A673 (cell line): Measurements from ENCODE around the gene CD276.

Source experiments
- CTCF ChIP-seq: fragments of 300-800, 200-600 bp; sonication (generic); conservative IDR thresholded peaks from 2 replicates; pipeline ENCODE4 v1.5.1; 2017; ENCODE audit warnings: low read depth, mild to moderate bottlenecking, antibody characterized with exemption, low read length, moderate library complexity, mixed read lengths
- EZH2 ChIP-seq: fragments of 200-600 bp; sonication (generic); IDR thresholded peaks from 2 replicates; pipeline ENCODE4 v1.6.1; 2017; ENCODE audit warnings: borderline replicate concordance, low read depth, mild to moderate bottlenecking, mixed read lengths, antibody characterized with exemption, low read length; ENCODE audit not compliant: poor library complexity, severe bottlenecking

GRCh38 chr15:73741321-73741836 lies 57.2 kb downstream of the CD276 start:
- TF ChIP-seq CTCF (no peak), EZH2 (no peak)
